PC-9 (cell line): ENCODE data around the gene ANKRD13B. TPM values are rescaled to one million over a fixed set of nuclear protein-coding genes. Genes with fewer than 3 reads are reported as not detected.

Experiments used
- BruUV-seq: library from RNA; stranded (reverse); fragments of 400-500 nt; replicated peaks from 2 replicates; lab custom pipeline; 2021; lab: Mats Ljungman, UMichigan
- CTCF ChIA-PET: fragments of 300-600 bp; sonication (Branson Sonifier 250); formaldehyde crosslinking; loops from one replicate; lab custom pipeline; 2022; ENCODE audit warnings: antibody characterized with exemption; lab: Charles Lee
- POLR2A ChIA-PET: fragments of 300-600 bp; sonication (Branson Sonifier 250); formaldehyde crosslinking; loops from one replicate; lab custom pipeline; 2022; ENCODE audit warnings: antibody characterized with exemption; ENCODE audit not compliant: unreplicated experiment; lab: Charles Lee
- DNase-seq, 2 experiments: peaks; one replicate each; pipeline versions ENCODE4 v3.0.0 to v3.0.0-alpha.2; 2015 to 2022; ENCODE audit warnings: mixed read lengths in 1 of 2
- H2AFZ ChIP-seq: fragments of 200-600 bp; sonication (generic); 2 replicates; pipeline ENCODE4 v1.8.1; 2017; ENCODE audit warnings: antibody characterized with exemption
- H3F3A ChIP-seq: fragments of 200-600 bp; sonication (generic); 2 replicates; pipeline ENCODE4 v1.8.1; 2017; ENCODE audit warnings: antibody characterized with exemption, mild to moderate bottlenecking, low read depth; ENCODE audit not compliant: insufficient read depth
- H3K27ac ChIP-seq: fragments of 200-600 bp; sonication (generic); 2 replicates; pipeline ENCODE4 v1.6.1; 2016; ENCODE audit warnings: mixed run types
- H3K27me3 ChIP-seq: fragments of 200-600 bp; sonication (generic); 2 replicates; pipeline ENCODE4 v1.6.1; 2016; ENCODE audit warnings: low read depth, mixed run types; ENCODE audit not compliant: insufficient read depth
- H3K36me3 ChIP-seq: fragments of 200-600 bp; sonication (generic); 2 replicates; pipeline ENCODE4 v1.6.1; 2016; ENCODE audit warnings: low read depth, mixed run types
- H3K4me1 ChIP-seq: fragments of 200-600 bp; sonication (generic); replicated peaks from 2 replicates; pipeline ENCODE4 v1.6.1; 2016; ENCODE audit warnings: mixed run types; ENCODE audit not compliant: insufficient read depth
- H3K4me2 ChIP-seq: fragments of 200-600 bp; sonication (generic); 2 replicates; pipeline ENCODE4 v1.6.1; 2017; ENCODE audit warnings: mixed run types
- H3K4me3 ChIP-seq: fragments of 200-600 bp; sonication (generic); 2 replicates; pipeline ENCODE4 v1.6.1; 2016; ENCODE audit warnings: mixed run types
- H3K79me2 ChIP-seq: fragments of 200-600 bp; sonication (generic); 2 replicates; pipeline ENCODE4 v1.6.1; 2017; ENCODE audit warnings: low read depth, mixed run types
- H3K9me2 ChIP-seq: fragments of 200-600 bp; sonication (generic); 2 replicates; pipeline ENCODE4 v1.8.1; 2017; ENCODE audit warnings: mild to moderate bottlenecking; ENCODE audit not compliant: insufficient read depth
- H3K9me3 ChIP-seq: fragments of 200-600 bp; sonication (generic); 2 replicates; pipeline ENCODE4 v1.8.1; 2016; ENCODE audit warnings: low read depth; ENCODE audit not compliant: insufficient read depth
- H4K20me1 ChIP-seq: fragments of 200-600 bp; sonication (generic); 2 replicates; pipeline ENCODE4 v1.8.1; 2017; ENCODE audit not compliant: insufficient read depth
- EZH2 ChIP-seq: fragments of 200-600 bp; sonication (generic); IDR thresholded peaks from 2 replicates; pipeline ENCODE4 v1.8.0; 2017; ENCODE audit warnings: antibody characterized with exemption, low read depth
- intact Hi-C: fragments of 100-400 bp; cut with micrococcal nuclease; formaldehyde crosslinking; loops from one replicate; pipeline ENCODE4 v1.10.0; 2022; ENCODE audit not compliant: unreplicated experiment
- total RNA-seq: library from RNA; stranded (reverse); gene quantifications from 2 replicates; pipeline ENCODE4 v1.2.3, GENCODE V29; 2021
- TF ChIP-seq, protein P1 (sequence below): fragments of 200-600 bp; sonication (generic); conservative IDR thresholded peaks from 2 replicates; pipeline ENCODE4 v1.6.1; 2017; ENCODE audit warnings: mixed run types, antibody characterized with exemption, mild to moderate bottlenecking, moderate library complexity

ANKRD13B gene
- total RNA-seq, 1 experiment from 2014 or later, result 28.4 TPM

GRCh38 chr17:29607557-29608195, 14.7 kb downstream of the ANKRD13B start:
- intact Hi-C loops, result no loop called here
- ChIA-PET POLR2A (no interaction called here), CTCF (no interaction called here)
- Histone ChIP-seq H3K27ac (no peak overlapping the region), H3K4me1 (no peaks in the 10 kb centered on the region), H3K4me2 (no peak overlapping the region), H3K36me3 (no peaks in the 10 kb centered on the region), H4K20me1 (0 out of 2 replicates have a peak, but pooled peaks cover 3% of the 10 kb centered on the region), H3K9me3 (no peaks in the 10 kb centered on the region), H3F3A (no peaks in the 10 kb centered on the region; the same call in 1 of the 2 replicates), H3K9me2 (no peaks in the 10 kb centered on the region), H3K4me3 (no peak overlapping the region), H3K79me2 (no peaks in the 10 kb centered on the region; the same call in 1 of the 2 replicates), H3K27me3 (no peaks in the 10 kb centered on the region), H2AFZ (no peak overlapping the region)
- no peak for DNase-seq
- no TSS peak for BruUV-seq
- TF ChIP-seq EZH2, result no peak
- TF ChIP-seq, protein P1, sequence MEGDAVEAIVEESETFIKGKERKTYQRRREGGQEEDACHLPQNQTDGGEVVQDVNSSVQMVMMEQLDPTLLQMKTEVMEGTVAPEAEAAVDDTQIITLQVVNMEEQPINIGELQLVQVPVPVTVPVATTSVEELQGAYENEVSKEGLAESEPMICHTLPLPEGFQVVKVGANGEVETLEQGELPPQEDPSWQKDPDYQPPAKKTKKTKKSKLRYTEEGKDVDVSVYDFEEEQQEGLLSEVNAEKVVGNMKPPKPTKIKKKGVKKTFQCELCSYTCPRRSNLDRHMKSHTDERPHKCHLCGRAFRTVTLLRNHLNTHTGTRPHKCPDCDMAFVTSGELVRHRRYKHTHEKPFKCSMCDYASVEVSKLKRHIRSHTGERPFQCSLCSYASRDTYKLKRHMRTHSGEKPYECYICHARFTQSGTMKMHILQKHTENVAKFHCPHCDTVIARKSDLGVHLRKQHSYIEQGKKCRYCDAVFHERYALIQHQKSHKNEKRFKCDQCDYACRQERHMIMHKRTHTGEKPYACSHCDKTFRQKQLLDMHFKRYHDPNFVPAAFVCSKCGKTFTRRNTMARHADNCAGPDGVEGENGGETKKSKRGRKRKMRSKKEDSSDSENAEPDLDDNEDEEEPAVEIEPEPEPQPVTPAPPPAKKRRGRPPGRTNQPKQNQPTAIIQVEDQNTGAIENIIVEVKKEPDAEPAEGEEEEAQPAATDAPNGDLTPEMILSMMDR, result no peak

GRCh38 chr17:29608986-29609385, 16.1 kb downstream of the ANKRD13B start:
- BruUV-seq, result no TSS peak
- CTCF ChIA-PET, result no interaction called here

DNA sequence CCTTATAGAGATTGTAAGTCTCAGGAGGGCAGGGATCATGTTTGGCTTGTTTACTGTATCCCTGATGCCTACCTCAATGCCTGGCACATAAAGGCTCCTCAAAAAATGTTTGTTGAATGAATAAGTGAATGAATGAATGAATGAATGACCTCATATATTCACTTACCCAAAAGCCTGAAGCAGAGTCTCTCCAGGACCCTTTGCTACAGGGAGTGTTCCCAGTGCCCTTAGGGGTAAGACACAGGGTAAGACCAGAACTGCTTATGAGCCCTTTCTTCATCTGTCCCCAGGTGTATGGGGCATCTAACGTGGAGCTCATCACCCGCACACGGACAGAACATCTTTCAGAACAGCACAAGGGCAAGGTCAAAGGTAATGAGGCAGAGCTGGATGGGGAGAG, 17.5 kb downstream of the ANKRD13B start:
- Histone ChIP-seq H3K27ac (no peak overlapping the region), H3K27me3 (no peaks in the 10 kb centered on the region), H3K4me1 (no peaks in the 10 kb centered on the region), H3K4me2 (no peak overlapping the region), H4K20me1 (0 out of 2 replicates have a peak, but pooled peaks cover 3% of the 10 kb centered on the region), H2AFZ (no peak overlapping the region), H3K9me3 (no peaks in the 10 kb centered on the region), H3K9me2 (no peaks in the 10 kb centered on the region), H3F3A (no peaks in the 10 kb centered on the region; the same call in 1 of the 2 replicates), H3K79me2 (no peaks in the 10 kb centered on the region), H3K36me3 (no peaks in the 10 kb centered on the region), H3K4me3 (no peak overlapping the region)
- intact Hi-C loops, result no loop called here
- BruUV-seq, result no TSS peak
- DNase-seq, result no peak
- TF ChIP-seq, protein P1, result no peak
- TF ChIP-seq EZH2, result no peak
- ChIA-PET POLR2A (no interaction called here), CTCF (interaction anchor here (0.6 kb wide), 1 partner anchor 198 kb away, joined by 10 read pairs; no protein-coding TSS in a partner anchor)

More at GRCh38 chr17:29608986-29609385, 16.1 kb downstream of the ANKRD13B start:
- 0 out of 2 replicates have a peak, but pooled peaks cover 3% of the 10 kb centered on the region for H4K20me1 ChIP-seq
- no peak overlapping the region for H3K4me2 ChIP-seq
- no peak overlapping the region for H3K4me3 ChIP-seq
- no peak overlapping the region for H3K27ac ChIP-seq
- no peak for DNase-seq
- POLR2A ChIA-PET, result no interaction called here
- TF ChIP-seq, protein P1, result no peak
- TF ChIP-seq EZH2, result no peak
- H3F3A ChIP-seq, result no peaks in the 10 kb centered on the region; the same call in 1 of the 2 replicates
- no peaks in the 10 kb centered on the region for H3K27me3 ChIP-seq
- no peaks in the 10 kb centered on the region for H3K4me1 ChIP-seq
- no peak overlapping the region for H2AFZ ChIP-seq
- H3K9me2 ChIP-seq, result no peaks in the 10 kb centered on the region
- H3K79me2 ChIP-seq, result no peaks in the 10 kb centered on the region; the same call in 1 of the 2 replicates
- intact Hi-C loops, result no loop called here
- H3K36me3 ChIP-seq, result no peaks in the 10 kb centered on the region
- no peaks in the 10 kb centered on the region for H3K9me3 ChIP-seq
